SK-N-MC (cell line): Measurements from ENCODE around the gene FAM98C.

Experiments
- EZH2 ChIP-seq: fragments of 200-600 bp; sonication (generic); IDR thresholded peaks from one replicate; pipeline ENCODE4 v1.6.1; 2017; ENCODE audit warnings: antibody characterized with exemption
- POLR2AphosphoS5 ChIP-seq: IDR thresholded peaks from 2 replicates; pipeline ENCODE4 v1.6.1; 2012; ENCODE audit warnings: mild to moderate bottlenecking, low read depth, low read length, borderline replicate concordance

DNA sequence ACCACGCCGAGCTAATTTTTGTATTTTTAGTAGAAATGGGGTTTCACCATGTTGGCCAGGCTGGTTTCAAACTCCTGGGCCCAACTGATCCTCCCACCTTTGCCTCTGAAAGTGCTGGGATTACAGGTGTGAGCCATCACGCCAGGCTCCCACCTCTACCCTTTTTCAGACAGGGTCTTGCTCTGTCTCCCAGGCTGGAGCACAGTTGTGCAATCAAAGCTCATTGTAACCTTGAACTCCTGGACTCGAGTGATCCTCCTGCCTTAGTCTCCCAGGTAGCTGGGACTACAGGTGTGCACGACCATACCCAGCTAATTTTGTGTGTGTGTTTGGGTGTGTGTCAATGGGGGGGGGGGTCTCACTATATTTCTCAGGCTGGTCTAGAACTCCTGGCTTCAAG is 21.4 kb downstream of the FAM98C start:
- no peak for TF ChIP-seq POLR2AphosphoS5
- TF ChIP-seq EZH2: no peak
